ENCODE measurements around the gene SLC32A1. TPM values are rescaled to one million over a fixed set of nuclear protein-coding genes. Genes with fewer than 3 reads are reported as not detected.

The SLC32A1 gene
- total and polyA plus RNA-seq, 2 donors, result not detected

GRCh38 chr20:38770970-38771369, 46.7 kb downstream of the SLC32A1 start:
- Histone ChIP-seq H3K4me1 (ENCODE audit: insufficient read depth) (no peaks in the 10 kb centered on the region), H3K36me3 (ENCODE audit: insufficient read depth) (peaks cover 8% of the 10 kb centered on the region), H3K4me3 (ENCODE audit: low read depth, low read length) (no peak overlapping the region), H3K27ac (ENCODE audit: low read depth) (no peak overlapping the region)
- no peak for DNase-seq (ENCODE audit: extremely low spot score)
- 88% methylated on average over 7 of the region's 7 CpGs for WGBS

GRCh38 chr20:38771621-38772020, 47.3 kb downstream of the SLC32A1 start:
- WGBS, result 85% methylated on average over 7 of the region's 7 CpGs
- DNase-seq (ENCODE audit: extremely low spot score), result no peak
- Histone ChIP-seq H3K36me3 (ENCODE audit: insufficient read depth) (peaks cover 8% of the 10 kb centered on the region), H3K27ac (ENCODE audit: low read depth) (no peak overlapping the region), H3K4me1 (ENCODE audit: insufficient read depth) (no peaks in the 10 kb centered on the region), H3K4me3 (ENCODE audit: low read depth, low read length) (no peak overlapping the region)

- H3K36me3 ChIP-seq (ENCODE audit: insufficient read depth), result peaks cover 8% of the 10 kb centered on the region
- WGBS, result 97% methylated on average over 2 of the region's 2 CpGs
Measured at GRCh38 chr20:38774167-38774566, 49.9 kb downstream of the SLC32A1 start.

GRCh38 chr20:38776363-38776762, 52.1 kb downstream of the SLC32A1 start:
- Histone ChIP-seq H3K27ac (ENCODE audit: low read depth) (no peak overlapping the region), H3K4me3 (ENCODE audit: low read depth, low read length) (no peak overlapping the region), H3K36me3 (ENCODE audit: insufficient read depth) (peaks cover 7% of the 10 kb centered on the region), H3K4me1 (ENCODE audit: insufficient read depth) (no peaks in the 10 kb centered on the region)
- no peak for DNase-seq (ENCODE audit: extremely low spot score)
- WGBS, result 97% methylated on average over 11 of the region's 11 CpGs

More at GRCh38 chr20:38774167-38774566, 49.9 kb downstream of the SLC32A1 start:
- DNase-seq (ENCODE audit: extremely low spot score), result no peak
- Histone ChIP-seq H3K4me1 (ENCODE audit: insufficient read depth) (no peaks in the 10 kb centered on the region), H3K4me3 (ENCODE audit: low read depth, low read length) (no peak overlapping the region), H3K27ac (ENCODE audit: low read depth) (no peak overlapping the region)

Small RNA genes within 50 kb of the gene (small RNA-seq; reads per million reads assigned to genes)
- gene RF00017, result not detected

Other genes with a start within 250 kb of the SLC32A1 start
- not detected for gene ADIG, start 143.3 kb upstream of the SLC32A1 start, total RNA-seq
- gene ADIG, start 143.3 kb upstream of the SLC32A1 start, polyA plus RNA-seq, result not detected
- gene ARHGAP40, start 122.7 kb upstream of the SLC32A1 start, total RNA-seq, result 1.9 TPM
- gene ARHGAP40, start 122.7 kb upstream of the SLC32A1 start, polyA plus RNA-seq, result 0.92 TPM
- gene ACTR5, start 24.0 kb downstream of the SLC32A1 start, total RNA-seq, result 6.2 TPM
- gene ACTR5, start 24.0 kb downstream of the SLC32A1 start, polyA plus RNA-seq, result 7.0 TPM
- 5.6 TPM for gene PPP1R16B, start 81.2 kb downstream of the SLC32A1 start, total RNA-seq
- gene PPP1R16B, start 81.2 kb downstream of the SLC32A1 start, polyA plus RNA-seq, result 8.0 TPM
- 11.4 TPM for gene FAM83D, start 201.9 kb downstream of the SLC32A1 start, total RNA-seq
- 27.1 TPM for gene FAM83D, start 201.9 kb downstream of the SLC32A1 start, polyA plus RNA-seq
- gene DHX35, start 237.9 kb downstream of the SLC32A1 start, total RNA-seq, result 15.3 TPM
- 13.4 TPM for gene DHX35, start 237.9 kb downstream of the SLC32A1 start, polyA plus RNA-seq